NCI-H69 (cell line): Measurements from ENCODE around the gene CILP2.

Experiments
- DNase-seq: peaks from one replicate; lab custom pipeline; 2025; lab: John Stamatoyannopoulos, UW

Gene CILP2

DNA sequence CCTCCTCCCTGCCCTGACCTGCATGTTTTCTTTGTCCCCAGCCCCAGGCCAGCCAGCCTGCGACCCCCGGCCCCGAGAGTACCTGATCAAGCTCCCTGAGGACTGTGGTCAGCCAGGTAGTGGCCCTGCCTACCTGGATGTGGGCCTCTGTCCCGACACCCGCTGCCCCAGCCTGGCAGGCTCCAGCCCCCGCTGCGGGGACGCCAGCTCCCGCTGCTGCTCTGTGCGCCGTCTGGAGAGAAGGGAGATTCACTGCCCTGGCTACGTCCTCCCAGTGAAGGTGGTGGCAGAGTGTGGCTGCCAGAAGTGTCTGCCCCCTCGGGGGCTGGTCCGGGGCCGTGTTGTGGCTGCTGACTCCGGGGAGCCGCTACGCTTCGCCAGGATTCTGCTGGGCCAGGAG is 5.6 kb downstream of the CILP2 start:
- DNase-seq = no peak

DNA sequence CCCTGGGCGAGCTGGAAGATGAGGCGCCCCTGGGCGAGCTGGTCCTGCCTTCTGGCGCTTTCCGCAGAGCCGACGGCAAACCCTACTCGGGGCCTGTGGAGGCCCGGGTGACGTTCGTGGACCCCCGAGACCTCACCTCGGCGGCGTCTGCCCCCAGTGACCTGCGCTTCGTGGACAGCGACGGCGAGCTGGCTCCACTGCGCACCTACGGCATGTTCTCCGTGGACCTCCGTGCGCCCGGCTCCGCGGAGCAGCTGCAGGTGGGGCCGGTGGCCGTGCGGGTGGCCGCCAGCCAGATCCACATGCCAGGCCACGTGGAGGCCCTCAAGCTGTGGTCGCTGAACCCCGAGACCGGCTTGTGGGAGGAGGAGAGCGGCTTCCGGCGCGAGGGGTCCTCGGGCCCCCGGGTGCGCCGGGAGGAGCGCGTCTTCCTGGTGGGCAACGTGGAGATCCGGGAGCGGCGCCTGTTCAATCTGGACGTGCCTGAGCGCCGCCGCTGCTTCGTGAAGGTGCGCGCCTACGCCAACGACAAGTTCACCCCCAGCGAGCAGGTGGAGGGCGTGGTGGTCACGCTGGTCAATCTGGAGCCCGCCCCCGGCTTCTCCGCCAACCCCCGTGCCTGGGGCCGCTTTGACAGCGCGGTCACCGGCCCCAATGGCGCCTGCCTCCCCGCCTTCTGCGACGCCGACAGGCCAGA is 6.3 kb downstream of the CILP2 start:
- DNase-seq = no peak

DNA sequence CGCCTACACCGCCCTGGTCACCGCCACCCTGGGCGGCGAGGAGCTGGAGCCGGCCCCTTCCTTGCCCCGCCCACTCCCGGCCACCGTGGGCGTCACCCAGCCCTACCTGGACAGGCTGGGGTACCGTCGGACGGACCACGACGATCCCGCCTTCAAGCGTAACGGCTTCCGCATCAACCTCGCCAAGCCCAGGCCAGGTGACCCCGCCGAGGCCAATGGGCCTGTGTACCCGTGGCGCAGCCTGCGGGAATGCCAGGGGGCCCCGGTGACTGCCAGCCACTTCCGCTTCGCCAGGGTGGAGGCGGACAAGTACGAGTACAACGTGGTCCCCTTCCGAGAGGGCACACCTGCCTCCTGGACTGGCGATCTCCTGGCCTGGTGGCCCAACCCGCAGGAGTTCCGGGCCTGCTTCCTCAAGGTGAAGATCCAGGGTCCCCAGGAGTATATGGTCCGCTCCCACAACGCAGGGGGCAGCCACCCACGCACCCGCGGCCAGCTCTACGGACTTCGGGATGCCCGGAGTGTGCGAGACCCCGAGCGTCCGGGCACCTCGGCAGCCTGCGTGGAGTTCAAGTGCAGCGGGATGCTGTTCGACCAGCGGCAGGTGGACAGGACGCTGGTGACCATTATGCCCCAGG is 7.0 kb downstream of the CILP2 start:
- no peak for DNase-seq

DNA sequence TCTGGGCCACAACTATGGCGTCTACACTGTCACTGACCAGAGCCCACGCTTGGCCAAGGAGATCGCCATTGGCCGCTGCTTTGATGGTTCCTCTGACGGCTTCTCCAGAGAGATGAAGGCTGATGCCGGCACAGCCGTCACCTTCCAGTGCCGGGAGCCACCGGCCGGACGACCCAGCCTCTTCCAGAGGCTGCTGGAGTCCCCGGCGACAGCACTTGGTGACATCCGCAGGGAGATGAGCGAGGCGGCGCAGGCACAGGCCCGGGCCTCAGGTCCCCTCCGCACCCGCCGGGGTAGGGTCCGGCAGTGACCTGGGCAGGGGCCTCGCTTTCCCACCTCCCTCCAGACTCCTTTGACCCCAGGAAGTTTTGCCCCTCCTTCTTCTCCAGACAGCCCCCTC is 7.6 kb downstream of the CILP2 start:
- no peak for DNase-seq

DNA sequence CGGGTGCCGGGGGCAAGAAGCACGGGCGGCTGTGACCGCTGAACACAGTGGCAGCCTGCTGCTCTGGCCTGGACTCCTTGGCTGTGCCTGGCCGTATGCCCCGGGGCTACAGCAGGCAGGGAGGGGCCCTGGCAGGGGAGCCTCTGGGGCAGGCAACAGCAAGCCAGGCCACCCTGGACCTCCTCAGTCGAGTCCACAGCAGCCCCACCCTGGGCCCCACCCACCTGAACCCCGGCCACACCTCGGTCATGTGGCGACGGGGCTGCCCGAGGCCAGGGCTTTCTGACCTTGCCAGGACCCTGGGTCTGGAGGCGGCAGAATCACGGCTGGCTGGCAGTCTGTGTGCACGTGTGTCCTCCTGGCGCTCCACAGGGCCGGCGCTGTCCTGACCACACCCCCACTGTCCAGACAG is 8.7 kb downstream of the CILP2 start:
- DNase-seq = no peak

DNA sequence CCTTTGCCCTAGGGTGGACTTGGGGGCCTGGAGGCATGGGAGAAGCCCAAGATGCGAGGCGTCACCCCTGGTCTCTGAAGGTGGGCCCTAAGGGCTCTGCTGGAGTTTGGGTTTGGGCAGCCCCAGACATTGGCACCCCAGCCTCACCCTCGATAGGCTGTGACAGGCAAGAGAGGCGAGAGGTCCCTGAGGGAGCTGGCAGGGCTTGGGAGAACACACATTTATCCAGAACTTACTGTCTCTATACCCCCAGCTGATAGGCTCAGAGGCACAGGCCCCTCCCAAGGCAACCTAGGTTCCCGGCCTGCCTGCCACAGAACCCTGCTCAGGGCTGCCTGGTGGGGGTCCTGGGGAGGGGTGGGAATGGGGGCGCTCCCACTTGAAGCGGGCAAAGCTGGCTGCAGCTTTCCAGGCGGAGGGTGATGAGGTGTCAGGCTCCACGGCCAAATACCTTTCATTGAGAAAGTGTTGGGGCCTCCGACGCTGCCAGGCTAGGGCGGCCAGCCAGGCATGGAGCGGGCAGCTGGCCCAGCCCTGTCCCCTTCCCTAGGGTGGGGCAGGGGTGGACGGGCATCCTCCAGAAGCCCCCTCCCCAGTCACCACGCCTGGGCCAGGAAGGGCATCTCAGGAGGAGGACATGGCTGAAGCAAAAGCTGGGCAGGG is 9.7 kb downstream of the CILP2 start:
- DNase-seq = no peak

DNA sequence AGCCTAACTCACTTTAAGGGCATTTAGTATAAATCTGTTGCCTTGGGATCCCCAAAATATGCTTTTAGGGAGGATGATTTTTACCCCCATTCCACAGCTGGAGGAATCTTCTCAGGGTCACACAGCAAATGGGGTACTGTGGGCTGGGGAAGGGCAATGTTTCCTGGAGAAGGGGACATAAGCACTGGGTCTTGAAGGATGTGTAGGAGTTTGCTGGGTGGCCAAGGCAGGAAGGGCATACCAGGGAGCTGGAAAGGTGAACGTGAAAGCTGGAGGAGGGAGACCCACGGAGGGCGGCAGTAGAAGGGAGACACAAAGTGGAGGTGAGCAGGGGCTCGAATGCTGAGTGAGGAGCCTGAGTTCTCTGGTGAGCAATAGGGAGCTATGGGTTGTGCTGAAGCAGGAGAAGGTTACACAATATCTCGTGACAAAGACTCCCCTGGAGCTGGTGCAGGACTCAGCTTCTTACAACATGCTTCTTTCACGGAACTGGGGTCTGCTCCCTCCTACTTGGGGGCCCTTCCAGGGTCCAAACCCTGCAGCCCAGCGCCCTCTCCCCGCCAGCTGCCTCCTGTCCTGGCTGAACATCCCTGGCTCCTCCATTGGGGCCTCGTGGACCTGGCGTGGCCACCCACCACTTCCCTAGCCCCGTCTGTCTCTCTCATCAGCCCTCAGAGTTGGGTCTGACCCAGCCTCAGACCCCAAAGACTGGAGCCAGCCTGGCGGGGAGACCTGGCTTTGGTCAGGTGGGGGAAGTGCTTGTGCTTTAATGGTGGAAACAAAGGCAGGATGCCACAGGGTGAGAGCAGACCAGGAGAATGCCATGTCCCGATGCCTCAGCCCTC is 11.1 kb downstream of the CILP2 start:
- DNase-seq = no peak

DNA sequence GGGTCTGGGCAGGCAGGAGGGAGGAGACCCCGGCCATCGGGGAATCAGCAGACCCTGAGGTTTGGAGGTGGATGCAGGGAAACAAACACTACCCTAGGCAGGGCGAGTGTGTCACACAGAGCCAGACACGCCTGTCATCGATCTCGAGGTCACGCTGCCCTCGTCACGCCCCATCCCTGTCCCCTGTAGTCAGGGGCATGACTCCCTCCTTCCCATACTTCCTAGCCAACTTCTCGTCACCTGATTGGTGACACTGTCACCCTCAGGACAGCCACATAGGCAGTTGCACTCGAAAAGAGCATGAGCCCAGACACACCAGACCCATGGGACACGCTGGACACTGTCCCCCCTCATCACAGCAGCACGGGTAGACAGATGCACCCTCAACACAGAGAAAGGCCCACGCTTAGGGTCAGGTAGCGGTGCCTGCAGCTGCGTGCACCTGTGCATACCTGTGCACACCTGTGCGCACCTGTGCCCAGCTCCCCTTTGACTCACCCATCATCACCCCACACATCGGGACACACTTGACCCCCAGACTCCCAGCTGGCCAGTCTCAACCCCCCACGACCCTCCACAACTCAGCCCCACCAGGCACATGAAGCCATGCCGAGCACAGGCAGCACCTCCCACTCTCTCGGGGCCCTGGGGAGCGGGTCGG is 11.9 kb downstream of the CILP2 start:
- DNase-seq = no peak

DNA sequence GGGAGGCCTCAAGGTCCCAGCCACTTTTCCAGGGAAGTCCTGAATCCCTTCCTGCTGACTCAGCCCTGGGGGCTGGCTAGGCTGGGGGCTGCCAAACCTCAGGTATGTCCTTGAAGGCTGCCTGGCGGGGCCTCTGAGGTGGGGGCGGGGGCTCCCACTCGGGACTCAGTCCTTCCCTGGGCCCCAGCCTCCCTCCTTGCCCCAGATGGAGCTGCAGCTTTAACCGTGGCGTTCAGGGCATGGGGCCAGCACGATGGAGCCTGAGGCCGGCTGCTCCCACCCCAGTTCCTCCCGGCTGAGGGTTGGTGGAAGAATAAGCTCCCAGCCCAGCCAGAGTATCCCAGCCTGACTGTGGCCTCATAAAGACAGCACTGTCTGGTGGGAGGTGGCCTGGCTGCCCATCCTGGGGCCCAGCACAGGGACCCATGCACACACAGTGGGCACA is 12.4 kb downstream of the CILP2 start:
- no peak for DNase-seq

DNA sequence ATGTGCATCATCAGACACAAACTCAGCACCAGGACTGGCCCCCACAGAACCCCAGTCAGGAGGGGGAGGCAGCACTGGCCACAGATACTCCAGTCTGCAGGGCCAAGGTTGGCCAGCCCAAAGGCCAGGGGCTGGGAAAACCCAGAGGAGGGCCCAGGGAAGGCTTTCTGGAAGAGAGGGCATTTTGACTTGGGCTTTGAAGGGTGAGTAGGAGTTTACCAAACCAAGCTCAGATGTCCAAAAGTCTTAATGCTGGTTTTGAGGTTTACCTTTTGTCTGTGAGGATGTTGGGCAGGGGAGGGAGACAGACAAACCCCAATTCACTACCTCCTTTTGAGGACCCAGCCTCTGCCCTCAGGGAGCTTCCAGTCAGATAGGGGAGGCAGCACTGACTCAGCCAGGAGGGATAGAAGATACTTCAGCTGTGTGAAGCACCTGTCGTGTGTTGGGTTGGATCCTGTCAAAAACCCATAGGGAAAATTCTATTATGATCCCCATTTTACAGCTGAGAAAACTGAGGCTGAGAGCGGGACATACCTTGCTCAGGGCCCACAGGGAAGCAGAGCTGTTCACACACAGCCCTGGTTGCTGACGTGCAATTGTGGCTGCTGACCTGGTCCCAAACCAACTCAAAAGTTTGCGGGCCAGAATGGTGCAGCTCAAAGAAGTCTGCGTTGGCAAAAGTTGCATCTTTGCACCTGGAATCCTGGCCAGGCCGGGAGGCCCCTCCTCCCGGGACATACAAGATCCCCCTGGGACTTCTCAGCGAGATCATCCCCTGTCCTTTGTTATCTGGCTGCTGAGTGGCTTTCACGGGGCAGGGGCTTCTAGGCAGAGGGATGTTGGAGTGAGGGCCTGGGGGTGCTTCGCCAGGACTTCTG is 13.1 kb downstream of the CILP2 start:
- DNase-seq = no peak

DNA sequence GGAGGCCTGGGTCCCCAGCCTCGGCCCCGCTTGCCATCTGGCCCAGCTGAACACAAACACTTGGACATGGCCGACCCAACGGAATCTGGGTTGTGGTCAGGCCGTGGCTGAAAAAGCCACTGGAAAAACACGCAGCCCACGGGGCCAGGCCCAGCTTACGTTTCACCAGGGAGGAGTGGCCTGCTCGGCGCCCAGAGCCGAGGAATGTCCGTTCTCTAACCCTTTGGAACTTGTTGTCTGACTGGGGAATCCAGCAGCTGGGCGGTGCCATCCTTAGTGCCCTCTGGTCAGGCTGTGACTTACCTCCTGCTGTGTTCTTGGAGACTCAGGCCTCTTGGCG is 13.8 kb downstream of the CILP2 start:
- DNase-seq = no peak

DNA sequence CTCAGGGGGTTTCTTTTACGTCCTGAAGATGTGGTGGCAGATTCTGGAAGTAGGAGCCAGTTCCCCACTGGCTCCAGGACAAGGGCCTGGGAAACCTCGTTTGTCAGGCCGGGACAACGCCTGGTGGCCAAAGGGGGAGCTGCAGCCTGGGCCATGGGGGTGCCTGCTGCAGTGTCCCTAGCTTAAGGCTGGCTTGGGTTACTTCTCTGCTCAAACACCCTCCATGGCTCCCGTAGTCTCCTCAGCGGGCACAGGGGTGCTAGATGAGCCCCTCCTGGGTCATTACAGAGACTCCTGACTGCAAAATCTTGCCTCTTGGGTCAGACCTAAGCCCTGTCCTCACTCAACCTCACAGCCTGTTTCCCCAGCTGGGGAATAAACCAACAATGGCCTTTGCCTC is 14.7 kb downstream of the CILP2 start:
- peak; percentile 29 for DNase-seq

DNA sequence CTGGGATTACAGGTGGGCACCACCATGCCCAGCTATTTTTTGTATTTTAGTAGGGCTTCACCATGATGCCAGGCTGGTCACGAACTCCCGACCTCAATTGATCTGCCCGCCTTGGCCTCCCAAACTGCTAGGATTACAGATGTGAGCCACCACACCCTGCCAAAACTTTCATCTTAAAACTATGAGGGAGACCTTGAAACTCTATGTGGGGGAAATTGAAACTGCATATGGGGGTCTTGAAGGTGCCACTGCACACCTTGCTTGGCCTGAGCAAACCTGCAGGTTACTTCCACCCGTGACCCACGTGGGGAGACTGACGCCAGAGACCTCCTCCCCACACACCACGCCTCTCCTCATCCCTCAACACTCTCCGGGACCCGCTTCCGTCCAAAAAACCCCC is 15.6 kb downstream of the CILP2 start:
- DNase-seq = no peak

DNA sequence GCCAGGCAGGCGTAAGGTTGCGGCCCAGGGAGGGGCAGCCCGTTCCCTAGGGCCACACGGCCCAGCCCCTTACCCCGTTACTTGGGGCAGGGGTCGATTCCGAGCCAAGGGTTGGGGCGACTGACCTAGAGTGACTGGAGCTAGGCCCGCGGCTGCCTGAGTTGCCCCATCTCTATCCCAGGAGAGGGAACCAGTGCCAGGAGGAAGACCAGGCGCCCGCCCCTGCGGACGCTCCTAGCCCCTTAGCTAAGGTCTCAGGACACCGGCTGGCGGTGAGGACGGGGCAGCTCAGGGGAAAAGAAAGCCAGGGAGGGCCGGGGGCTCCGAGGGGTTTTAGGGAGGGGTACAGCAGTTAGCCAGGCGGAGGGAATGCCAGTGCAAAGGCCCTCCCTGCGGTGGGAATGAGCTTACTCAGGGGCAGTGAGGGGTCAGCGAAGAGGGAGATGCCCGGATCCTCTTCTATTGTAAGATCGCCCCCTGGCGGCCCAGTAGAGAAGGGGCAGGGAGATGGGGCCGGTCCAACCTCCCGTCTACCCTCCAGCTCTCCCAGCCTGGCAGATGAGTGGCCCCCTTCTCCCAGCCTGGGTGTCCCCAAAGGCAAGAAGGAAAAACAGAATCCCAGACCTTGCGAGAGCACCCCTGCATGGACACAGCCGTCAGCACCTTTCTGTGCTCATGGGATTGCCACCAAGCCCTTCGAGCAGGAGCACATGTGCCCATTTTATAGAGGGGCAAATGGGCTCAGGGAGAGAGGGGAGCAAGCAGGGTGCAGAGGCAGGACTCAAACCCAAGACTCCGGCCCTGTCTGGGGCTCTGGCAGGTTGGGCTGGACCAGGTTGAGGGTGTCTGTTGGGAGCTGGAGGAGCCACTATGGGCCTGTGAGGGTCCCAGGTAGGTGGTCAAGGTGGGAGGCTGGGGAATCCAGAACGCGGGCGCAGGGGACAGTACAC is 16.3 kb downstream of the CILP2 start:
- DNase-seq = peak; percentile 75

DNA sequence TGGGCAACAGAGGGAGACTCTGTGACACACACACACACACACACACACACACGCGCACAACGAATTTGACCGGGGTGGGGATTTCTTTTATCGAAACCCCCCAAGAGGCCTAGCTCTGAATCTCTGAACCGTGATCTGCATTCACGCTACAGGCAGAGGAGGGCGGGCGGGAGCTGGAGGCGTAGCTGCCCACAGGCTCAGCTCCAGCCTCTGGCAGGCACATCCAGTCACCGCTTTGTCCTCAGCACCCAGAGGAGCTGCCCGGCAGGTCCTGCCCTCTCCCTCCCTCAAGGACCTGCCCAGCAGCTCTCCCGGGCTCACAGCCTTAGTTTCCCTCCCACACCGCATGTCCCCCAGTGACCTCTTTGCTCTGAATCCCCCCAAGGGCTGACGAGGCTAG is 20.0 kb downstream of the CILP2 start:
- no peak for DNase-seq

DNA sequence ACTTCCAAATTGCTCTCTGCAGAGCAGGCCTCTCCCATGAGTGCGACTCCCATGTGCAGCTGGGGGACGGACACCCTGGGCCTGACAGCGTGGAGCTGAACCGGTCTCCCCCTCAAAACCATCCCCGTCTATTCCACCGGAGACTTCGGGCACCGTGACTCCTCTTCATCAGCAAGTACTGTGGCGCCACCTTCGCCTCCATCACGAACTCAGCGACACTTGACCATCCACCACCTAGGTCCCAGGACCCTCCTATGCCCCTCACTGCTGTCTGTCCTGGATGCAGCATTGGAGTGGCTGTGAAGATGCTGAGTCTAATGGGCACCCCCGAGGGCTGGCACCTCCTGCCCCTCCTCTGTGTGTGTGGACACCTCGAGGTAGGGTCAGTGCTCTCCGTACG is 20.6 kb downstream of the CILP2 start:
- no peak for DNase-seq

DNA sequence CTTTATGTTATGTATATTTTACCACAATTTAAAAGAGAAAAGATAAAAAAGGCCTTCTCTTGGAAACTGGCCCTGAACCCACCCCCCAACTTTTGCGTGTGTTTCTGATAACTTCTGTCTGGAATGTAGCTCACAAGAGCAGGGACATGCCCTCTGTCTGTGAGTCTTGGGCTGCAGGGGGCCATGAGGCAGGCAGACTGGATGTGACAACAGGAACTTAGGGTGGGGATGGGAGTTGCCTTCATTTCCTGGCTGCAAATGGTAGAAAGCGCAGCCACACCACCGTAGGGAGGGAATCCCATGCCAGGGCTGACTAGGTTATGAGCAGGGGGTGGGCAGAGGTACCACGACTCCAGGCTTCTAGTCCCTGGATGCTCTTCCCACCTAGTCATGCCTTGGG is 21.9 kb downstream of the CILP2 start:
- no peak for DNase-seq

DNA sequence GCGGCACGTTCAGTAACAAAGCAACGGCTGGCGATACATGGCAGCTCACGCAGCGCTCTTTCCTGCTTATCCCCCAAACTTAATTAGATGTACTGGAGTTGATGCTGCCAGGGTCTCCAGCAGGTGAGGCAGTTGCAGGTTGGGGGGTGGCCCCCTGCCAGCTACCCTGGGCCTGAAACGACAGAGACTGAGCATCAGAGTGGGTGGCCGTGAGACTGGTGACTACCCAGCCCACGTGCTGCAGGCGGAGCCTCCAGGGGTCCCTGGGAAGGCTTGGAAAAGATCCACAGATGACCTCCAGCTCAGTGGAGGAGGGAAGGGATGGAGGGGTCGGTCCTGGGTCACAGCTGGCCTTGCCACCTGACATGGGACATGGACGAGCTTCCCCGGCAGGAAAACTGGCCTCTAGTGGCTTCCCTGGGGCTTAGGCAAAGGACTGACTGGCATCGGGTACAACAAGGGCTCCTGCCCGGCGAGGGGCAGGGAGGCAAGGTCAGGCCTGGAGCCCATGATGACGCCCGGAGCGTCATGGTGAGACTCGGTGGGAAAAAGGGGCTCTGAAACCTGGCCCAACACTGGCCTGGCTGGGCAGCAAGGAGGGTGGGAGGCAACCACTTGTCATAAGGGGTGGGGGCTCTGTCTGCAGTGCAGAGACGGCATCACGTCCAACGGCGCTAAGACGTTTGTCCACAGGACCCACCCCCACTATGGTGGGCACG is 24.0 kb downstream of the CILP2 start:
- no peak for DNase-seq

DNA sequence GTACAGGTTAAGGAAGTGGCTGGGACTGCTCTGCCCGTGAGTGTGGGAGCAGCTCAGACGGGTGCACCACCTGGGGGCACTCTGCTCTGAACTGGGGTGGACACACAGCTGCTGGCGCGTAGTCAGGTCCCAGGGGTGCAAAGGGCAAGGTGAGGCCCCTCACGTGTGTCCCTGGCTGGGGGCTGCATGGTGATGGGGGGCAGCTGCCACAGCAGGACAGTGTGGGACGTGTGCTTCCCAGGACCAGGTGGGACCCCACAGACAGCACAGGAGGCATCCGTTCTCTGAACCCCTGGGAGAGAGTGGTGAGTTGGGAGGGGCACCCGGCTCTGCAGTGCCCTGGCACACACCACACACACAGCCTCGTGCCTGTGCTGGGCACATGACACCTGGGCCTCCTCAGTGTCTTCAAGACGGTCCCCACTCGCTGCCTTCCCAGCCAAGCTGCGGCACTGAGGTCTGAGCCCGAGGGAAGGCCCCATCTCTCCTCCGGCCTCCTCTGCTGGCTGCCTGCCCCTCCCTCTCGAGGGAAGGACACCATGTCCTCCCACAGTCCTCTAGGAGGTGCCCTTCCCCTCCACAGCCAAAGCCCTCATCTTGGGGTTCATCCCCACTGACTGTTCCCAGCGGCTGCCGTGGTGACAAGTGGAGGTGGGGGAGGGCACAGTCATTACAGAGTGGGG is 24.7 kb downstream of the CILP2 start:
- no peak for DNase-seq
